MCF 10A (cell line): ENCODE results near the gene PADI4. TPM values are rescaled to one million over a fixed set of nuclear protein-coding genes. Genes with fewer than 3 reads are reported as not detected.

Experiments
- BruUV-seq: library from RNA; stranded (reverse); fragments of 400-500 nt; replicated peaks from 2 replicates; lab custom pipeline; 2021; lab: Mats Ljungman, UMichigan
- CTCF ChIA-PET: fragments of 300-600 bp; sonication (Branson Sonifier 250); formaldehyde crosslinking; extraction: SDS; loops from one replicate; lab custom pipeline; 2021; ENCODE audit warnings: antibody characterized with exemption, inconsistent platforms; lab: Yijun Ruan, JAX
- POLR2A ChIA-PET: fragments of 300-600, 350-650 bp; sonication (Branson Sonifier 250); formaldehyde crosslinking; extraction: SDS; loops from one replicate; lab custom pipeline; 2020; ENCODE audit warnings: antibody characterized with exemption, inconsistent platforms; lab: Yijun Ruan, JAX
- DNase-seq: peaks from one replicate; pipeline ENCODE4 v3.0.0-alpha.2; 2018; ENCODE audit not compliant: unreplicated experiment
- H3K27ac Mint-ChIP-seq: one replicate; pipeline ENCODE4 v1.8.0; 2022; ENCODE audit warnings: mild to moderate bottlenecking, low read depth, mixed read lengths; ENCODE audit not compliant: unreplicated experiment
- H3K27me3 Mint-ChIP-seq: one replicate; pipeline ENCODE4 v1.8.0; 2022; ENCODE audit warnings: mixed read lengths; ENCODE audit not compliant: insufficient read depth, unreplicated experiment
- H3K36me3 Mint-ChIP-seq: one replicate; pipeline ENCODE4 v1.8.0; 2022; ENCODE audit warnings: mild to moderate bottlenecking, moderate library complexity, mixed read lengths; ENCODE audit not compliant: insufficient read depth, unreplicated experiment
- H3K4me1 Mint-ChIP-seq: one replicate; pipeline ENCODE4 v1.8.0; 2022; ENCODE audit warnings: mixed read lengths; ENCODE audit not compliant: insufficient read depth, unreplicated experiment
- H3K4me3 Mint-ChIP-seq: one replicate; pipeline ENCODE4 v1.8.0; 2022; ENCODE audit warnings: mild to moderate bottlenecking, moderate library complexity, mixed read lengths; ENCODE audit not compliant: unreplicated experiment
- H3K9me3 Mint-ChIP-seq: one replicate; pipeline ENCODE4 v1.8.0; 2022; ENCODE audit warnings: mixed read lengths; ENCODE audit not compliant: unreplicated experiment
- CTCF ChIP-seq: fragments of 200-600 bp; IDR thresholded peaks from one replicate; pipeline ENCODE4 v1.8.0; 2022; ENCODE audit warnings: antibody characterized with exemption, mild to moderate bottlenecking; ENCODE audit not compliant: unreplicated experiment
- intact Hi-C: fragments of 100-400 bp; cut with micrococcal nuclease; formaldehyde crosslinking; loops from 2 replicates; pipeline ENCODE4 v1.14.1; 2022
- microRNA-seq: library from miRNA; unstranded; fragments of <30 nt; microRNA quantifications from one replicate; pipeline ENCODE4 v1.2.0, GENCODE V29; 2022
- total RNA-seq: library from RNA; stranded (reverse); gene quantifications from 2 replicates; pipeline ENCODE4 v1.2.3, GENCODE V29; 2022

PADI4 gene
- total RNA-seq, 1 experiment from 2014 or later = 0.51 TPM

- H3K27ac Mint-ChIP-seq = no peak overlapping the region
- ChIA-PET POLR2A (no interaction called here), CTCF (interaction anchor here (1.1 to 1.3 kb wide), 2 partner anchors 10 to 284 kb away, joined by 3 to 5 read pairs; no protein-coding TSS in a partner anchor)
- intact Hi-C loops = loop anchor here (10.0 kb wide), 1 partner anchor 135 kb away; no protein-coding TSS in a partner anchor
- H3K4me3 Mint-ChIP-seq = no peak overlapping the region
- H3K4me1 Mint-ChIP-seq = no peaks in the 10 kb centered on the region
- H3K36me3 Mint-ChIP-seq = peaks cover 82% of the 10 kb centered on the region
- no TSS peak for BruUV-seq
- TF ChIP-seq CTCF = no peak
- no peaks in the 10 kb centered on the region for H3K27me3 Mint-ChIP-seq
- no peak for DNase-seq
- no peaks in the 10 kb centered on the region for H3K9me3 Mint-ChIP-seq
Observed at GRCh38 chr1:17409391-17409811, 101.4 kb downstream of the PADI4 start.

- Mint-ChIP-seq H3K27ac (peak overlapping the region; percentile 23), H3K9me3 (no peaks in the 10 kb centered on the region), H3K36me3 (peaks cover 99% of the 10 kb centered on the region), H3K4me1 (no peaks in the 10 kb centered on the region), H3K4me3 (no peak overlapping the region), H3K27me3 (no peaks in the 10 kb centered on the region)
- no TSS peak for BruUV-seq
- ChIA-PET CTCF (interaction anchor here (0.7 to 2.0 kb wide), 2 partner anchors 77 to 195 kb away, joined by 3 to 4 read pairs; no protein-coding TSS in a partner anchor), POLR2A (no interaction called here)
- no peak for TF ChIP-seq CTCF
- intact Hi-C loops = no loop called here
- no peak for DNase-seq
Observed at GRCh38 chr1:17412093-17412870, 104.3 kb downstream of the PADI4 start.

Small RNA genes within 50 kb of the gene (microRNA-seq; reads per million reads assigned to microRNA genes)
- not detected for gene MIR3972

Other genes with a start within 250 kb of the PADI4 start
- gene PADI2, start 188.7 kb upstream of the PADI4 start, total RNA-seq = 0.16 and 0.20 TPM in 2 replicates
- 0.10 and 0.58 TPM in 2 replicates for gene PADI1, start 103.1 kb upstream of the PADI4 start, total RNA-seq
- gene PADI3, start 59.1 kb upstream of the PADI4 start, total RNA-seq = 0.12 TPM in 1 of 2 replicates, not detected in the other
- gene PADI6, start 64.0 kb downstream of the PADI4 start, total RNA-seq = not detected in 2 replicates
- gene RCC2, start 131.5 kb downstream of the PADI4 start, total RNA-seq = 89.1 and 107 TPM in 2 replicates
- gene ARHGEF10L, start 231.5 kb downstream of the PADI4 start, total RNA-seq = 5.0 and 12.2 TPM in 2 replicates